GM18508 (cell line): ENCODE measurements around the gene HS6ST3.
"Not testable (repeated sequence)": the region's sequence is repeated elsewhere in the genome, so short reads cannot be mapped to it uniquely, and the experiment has no call there.

Experiments
- ATAC-seq: cut with Tn5 transposase; IDR thresholded peaks from one replicate; pipeline ENCODE4 v1.9.1; 2021; ENCODE audit warnings: moderate number of reproducible peaks; ENCODE audit not compliant: insufficient read depth, unreplicated experiment

The HS6ST3 gene

GRCh38 chr13:96091164-96092117 is 1.5 kb downstream of the HS6ST3 start:
- ATAC-seq = no peak

- no peak for ATAC-seq
These were observed 3.5 kb downstream of the HS6ST3 start for GRCh38 chr13:96093296-96094006.

GRCh38 chr13:96100457-96101220 is 10.7 kb downstream of the HS6ST3 start:
- no peak for ATAC-seq

GRCh38 chr13:96104516-96104915 is 14.6 kb downstream of the HS6ST3 start:
- ATAC-seq = no peak

- not testable (repeated sequence) for ATAC-seq
These were observed 18.2 kb downstream of the HS6ST3 start for GRCh38 chr13:96108072-96108471.

GRCh38 chr13:96109125-96109524 is 19.2 kb downstream of the HS6ST3 start:
- ATAC-seq = no peak

GRCh38 chr13:96112936-96113335 is 23.0 kb downstream of the HS6ST3 start:
- ATAC-seq = no peak

GRCh38 chr13:96115368-96115767 is 25.5 kb downstream of the HS6ST3 start:
- not testable (repeated sequence) for ATAC-seq

- ATAC-seq = no peak
These were observed 30.0 kb downstream of the HS6ST3 start for GRCh38 chr13:96119921-96120320.

GRCh38 chr13:96130818-96131340 is 41.0 kb downstream of the HS6ST3 start:
- ATAC-seq = no peak

GRCh38 chr13:96141032-96141431 is 51.1 kb downstream of the HS6ST3 start:
- ATAC-seq = no peak

GRCh38 chr13:96159725-96160124 is 69.8 kb downstream of the HS6ST3 start:
- no peak for ATAC-seq

GRCh38 chr13:96161141-96161540 is 71.2 kb downstream of the HS6ST3 start:
- ATAC-seq = no peak

- ATAC-seq = no peak
These were observed 75.9 kb downstream of the HS6ST3 start for GRCh38 chr13:96165840-96166239.

GRCh38 chr13:96172066-96172465 is 82.2 kb downstream of the HS6ST3 start:
- ATAC-seq = no peak

- ATAC-seq = no peak
These were observed 88.9 kb downstream of the HS6ST3 start for GRCh38 chr13:96178759-96179158.

- no peak for ATAC-seq
These were observed 89.4 kb downstream of the HS6ST3 start for GRCh38 chr13:96179309-96179708.

GRCh38 chr13:96181911-96182310 is 92.0 kb downstream of the HS6ST3 start:
- ATAC-seq = no peak

GRCh38 chr13:96185818-96186217 is 95.9 kb downstream of the HS6ST3 start:
- no peak for ATAC-seq

- no peak for ATAC-seq
These were observed 101.5 kb downstream of the HS6ST3 start for GRCh38 chr13:96191367-96191766.
